Stimulated activated CD4-positive, alpha-beta T cell treated with anti-CD3 and anti-CD28 coated beads, Interleukin-15, amount 100 ng/mL, for 24 hours (primary cell): Measurements from ENCODE around the gene CYTH1.
A peak's percentile ranks its signal among the peaks of the same experiment; 100 is the strongest.
"Not testable (repeated sequence)": the region's sequence is repeated elsewhere in the genome, so short reads cannot be mapped to it uniquely, and the experiment has no call there.

Source experiments
- DNase-seq: peaks from one replicate; pipeline ENCODE4 v3.0.0-alpha.2; 2020

CYTH1 gene

DNA sequence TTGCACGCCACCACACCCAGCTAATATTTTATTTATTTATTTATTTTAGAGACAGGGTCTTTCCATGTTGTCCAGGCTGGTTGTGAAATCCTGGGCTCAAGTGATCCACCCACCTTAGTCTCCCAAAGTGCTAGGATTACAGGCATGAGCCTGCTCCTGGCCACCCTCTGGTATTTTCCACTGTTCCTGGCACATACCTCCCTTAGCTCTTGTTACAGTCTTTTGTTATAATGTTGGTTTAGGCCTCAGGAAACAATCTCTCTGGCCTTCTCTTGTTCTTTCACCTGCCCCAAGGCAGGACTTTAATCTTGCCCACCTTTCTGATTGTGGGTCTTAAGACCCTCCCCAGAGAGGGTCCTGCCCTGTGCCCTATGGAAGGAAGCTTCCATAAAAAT lies 3.6 kb upstream of the CYTH1 start:
- DNase-seq: no peak

DNA sequence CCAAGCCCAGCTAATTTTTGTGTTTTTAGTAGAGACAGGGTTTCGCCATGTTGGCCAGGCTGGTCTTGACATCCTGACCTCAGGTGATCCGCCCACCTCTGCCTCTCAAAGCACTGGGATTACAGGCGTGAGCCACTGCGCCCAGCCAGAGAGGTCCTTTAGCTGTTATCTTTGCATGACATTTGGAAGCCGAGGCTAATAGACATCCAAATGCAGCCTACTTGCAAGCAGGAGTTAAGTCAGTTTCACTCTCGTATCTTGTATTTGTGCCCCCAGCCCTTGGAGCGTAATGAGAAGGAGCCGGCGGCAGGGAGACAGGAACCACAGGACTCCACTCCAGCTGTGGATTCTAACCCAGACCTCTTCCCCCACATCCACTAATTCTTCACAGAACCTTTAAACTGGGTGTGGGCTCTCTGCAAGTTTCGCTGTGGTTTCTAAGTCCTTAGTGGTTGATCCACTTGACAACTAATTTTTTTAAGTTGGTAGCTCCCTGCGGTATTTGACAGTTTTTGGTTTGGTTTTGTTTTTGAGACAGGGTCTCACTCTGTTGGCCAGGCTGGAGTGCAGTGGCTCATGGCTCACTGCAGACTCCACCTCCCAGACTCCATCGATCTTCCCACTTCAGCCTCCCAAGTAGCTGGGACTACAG lies 3.1 kb upstream of the CYTH1 start:
- no peak for DNase-seq

DNA sequence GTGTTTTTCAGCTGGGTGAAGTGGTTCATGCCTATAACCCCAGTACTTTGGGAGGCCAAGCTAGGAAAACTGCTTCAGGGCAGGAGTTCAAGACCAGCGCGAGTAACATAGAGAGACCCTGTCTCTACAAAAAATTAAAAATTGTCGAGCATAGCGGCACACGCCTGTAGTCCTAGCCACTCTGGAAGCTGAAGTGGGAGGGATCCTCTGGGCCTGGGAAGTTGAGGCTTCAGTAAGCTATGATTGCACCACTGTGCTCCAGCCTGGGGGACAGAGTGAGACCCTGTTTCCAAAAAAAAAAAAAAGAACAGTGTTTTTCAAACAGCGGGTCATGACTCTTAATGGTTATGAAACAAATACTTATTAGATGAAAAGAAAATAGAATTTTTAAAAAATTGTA lies 2.3 kb upstream of the CYTH1 start:
- DNase-seq: no peak

DNA sequence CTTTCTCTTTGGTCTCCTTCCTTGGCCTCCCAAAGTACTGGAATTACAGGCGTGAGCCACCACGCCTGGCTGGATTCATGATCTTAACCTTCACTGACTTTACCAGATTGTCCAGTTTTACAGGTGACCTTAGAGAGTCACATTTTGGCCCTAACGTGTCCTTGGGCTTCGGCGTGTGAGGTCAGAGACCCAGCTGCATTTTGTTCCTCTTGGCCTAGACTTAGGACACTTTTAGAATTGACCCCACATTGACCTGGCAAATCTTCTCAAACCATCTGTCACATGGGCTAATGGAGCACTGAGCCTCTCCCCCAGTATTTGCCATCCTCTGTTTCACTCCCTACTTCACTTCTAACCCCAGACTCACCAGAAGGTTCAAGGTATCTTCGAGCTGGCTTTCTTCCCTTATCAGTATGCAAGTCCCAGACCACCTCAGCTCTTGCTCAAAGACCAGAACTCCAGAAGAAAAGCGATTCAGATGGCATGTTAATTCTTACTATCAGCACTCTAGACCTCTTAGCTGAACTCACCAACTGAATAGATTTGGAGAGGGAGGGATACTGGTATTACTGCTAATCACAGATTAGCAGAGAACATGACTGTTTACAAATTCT lies 1.7 kb upstream of the CYTH1 start:
- no peak for DNase-seq

DNA sequence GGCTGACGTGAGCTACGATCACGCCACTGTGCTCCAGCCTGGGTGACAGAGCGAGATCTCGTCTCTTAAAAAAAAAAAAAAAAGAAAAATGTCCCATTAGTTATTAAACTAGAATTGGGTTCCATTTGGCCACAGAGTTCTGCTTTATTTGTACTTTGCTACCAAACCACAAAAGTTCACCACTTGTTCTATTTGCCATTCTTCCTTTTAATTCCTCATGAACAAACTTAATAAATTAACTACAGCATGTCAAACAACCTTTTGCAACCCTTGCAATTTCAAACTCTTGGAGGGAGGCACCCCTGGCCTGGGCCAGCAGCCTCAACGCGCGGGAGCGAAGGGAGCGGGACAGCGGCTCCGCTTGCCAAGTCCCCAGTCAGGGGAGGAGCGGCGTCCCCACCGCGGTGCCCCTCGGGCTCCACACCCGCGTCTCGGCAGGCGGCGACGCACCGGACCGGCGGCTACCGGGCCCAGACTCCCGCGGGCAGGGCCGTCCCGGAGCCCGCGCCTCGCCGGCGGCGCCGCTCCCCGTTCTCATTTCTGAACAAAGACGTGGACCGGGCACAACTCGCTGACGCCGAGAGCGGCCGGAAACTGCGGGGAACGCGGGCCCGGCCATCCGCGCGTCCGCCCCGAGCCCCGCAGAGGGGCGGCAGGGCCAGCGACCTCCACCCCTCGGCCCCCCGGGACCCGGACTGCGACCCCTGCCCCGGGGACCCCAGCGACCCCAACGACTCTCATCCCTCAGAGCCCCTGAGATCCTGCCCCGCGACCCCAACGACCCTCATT lies 775 bp downstream of the CYTH1 start:
- DNase-seq: peak; percentile 66

DNA sequence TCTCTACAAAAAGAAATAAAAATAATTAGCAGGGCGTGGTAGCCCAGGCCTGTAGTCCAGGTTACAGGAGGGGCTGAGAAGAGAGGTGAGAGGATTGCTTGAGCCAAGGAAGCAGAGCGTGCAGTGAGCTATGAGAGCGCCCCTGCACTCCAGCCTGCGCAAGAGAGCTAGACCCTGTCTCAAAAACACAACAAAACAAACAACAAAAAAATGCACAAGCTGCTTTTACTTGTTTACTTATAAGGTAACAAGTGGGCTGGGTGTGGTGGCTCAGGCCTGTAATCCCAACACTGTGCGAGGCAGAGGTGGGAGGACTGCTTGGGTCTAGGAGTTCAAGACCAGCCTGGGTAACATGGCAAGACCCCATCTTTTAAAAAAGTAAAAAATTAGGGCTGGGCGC lies 1.7 kb downstream of the CYTH1 start:
- DNase-seq: no peak

DNA sequence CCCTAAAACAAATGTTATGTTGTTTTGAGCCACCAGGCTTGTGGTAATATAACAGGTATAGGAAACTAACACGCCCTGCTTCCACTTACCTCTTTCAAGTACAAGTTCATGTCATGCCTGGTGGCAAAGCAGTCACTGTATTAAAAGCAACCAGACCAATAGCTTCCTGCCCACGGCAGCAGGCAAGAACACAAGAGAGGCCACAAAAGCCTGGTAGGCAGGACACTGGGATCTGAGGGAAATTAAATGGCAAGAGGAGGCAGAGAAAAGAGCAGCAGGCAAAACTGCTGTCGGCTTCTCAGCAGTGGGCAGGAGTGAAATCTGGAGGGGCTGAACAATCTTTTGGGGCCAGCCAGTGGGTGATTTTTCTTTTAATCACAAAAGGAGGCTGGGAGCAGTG lies 2.2 kb downstream of the CYTH1 start:
- DNase-seq: peak; percentile 55

DNA sequence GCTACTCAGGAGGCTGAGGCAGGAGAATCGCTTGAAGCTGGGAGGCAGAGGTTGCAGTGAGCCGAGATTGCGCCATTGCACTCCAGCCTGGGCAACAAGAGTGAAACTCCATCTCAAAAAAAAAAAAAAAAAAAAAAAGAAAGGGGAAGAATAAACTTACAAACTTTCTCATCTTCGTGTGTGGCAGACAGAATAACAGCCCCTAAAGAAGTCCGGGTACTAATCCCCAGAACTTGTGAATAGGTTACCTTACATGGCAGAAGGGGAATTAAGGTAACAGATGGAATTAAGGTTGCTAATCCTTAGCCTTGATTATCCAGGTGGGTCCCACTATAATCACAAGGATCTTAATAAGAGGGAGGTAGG lies 2.8 kb downstream of the CYTH1 start:
- DNase-seq: not testable (repeated sequence)

DNA sequence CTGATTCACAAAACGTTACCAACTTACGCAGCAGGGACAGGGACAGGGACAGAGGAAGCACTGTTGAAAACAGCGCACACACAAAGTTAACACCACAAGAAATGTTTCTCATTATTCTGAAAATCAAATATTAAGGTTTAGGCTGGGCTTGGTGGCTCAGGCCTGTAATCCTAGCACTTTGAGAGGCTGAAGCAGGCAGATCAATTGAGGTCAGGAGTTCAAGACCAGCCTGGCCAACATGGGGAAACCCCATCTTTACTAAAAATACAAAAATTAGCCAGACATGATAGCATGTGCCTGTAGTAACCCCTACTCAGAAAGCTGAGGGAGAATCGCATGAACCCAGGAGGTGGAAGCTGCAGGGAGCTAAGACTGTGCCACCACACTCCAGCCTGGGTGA lies 4.2 kb downstream of the CYTH1 start:
- DNase-seq: no peak

DNA sequence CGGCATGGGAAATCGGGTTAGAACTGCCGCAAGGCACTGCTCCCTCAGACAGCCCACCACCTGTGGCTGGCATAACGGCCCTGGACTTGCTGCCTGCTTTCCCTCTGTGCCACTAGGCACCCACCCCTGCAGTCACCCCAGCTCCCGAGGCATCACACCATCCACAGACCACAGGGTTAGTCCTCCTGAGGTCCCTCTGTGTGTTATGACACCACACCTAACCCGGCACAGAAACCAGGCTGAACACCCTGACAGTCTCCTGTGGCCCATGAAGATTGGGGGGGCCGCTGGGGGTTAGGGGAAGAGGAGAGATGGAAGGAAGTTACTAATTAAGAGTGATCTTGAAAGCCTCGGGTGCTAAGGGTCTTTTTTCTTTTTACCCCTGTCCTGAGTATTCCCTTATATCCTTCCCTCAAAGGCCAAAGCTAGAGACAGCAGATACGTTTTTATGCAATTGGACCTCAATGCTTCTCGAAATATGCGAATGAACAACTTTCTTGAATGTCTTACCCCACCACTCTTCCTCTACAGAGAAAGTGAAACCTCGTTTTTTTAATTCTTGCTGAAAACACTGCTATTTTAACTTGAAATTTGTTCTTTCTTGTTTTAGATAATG lies 7.0 kb downstream of the CYTH1 start:
- DNase-seq: peak; percentile 81

DNA sequence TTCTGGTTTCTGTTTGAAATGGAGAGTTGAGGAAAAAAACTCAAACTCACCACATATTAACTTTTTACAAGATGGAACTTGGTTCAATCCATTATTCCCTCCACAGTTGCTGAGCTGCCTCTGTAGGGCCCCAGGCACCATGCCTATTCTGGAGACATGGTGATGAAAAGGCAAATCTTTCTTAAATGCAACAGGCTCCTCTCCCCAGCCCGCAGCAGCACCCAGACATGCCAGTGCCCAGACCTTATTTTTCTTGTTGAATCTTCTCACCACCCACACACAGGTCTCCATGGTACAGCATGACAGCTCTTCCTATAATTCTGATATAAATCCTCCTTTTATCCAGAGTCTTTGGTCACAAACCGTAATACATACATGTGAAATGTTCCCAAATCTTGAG lies 7.6 kb downstream of the CYTH1 start:
- no peak for DNase-seq

DNA sequence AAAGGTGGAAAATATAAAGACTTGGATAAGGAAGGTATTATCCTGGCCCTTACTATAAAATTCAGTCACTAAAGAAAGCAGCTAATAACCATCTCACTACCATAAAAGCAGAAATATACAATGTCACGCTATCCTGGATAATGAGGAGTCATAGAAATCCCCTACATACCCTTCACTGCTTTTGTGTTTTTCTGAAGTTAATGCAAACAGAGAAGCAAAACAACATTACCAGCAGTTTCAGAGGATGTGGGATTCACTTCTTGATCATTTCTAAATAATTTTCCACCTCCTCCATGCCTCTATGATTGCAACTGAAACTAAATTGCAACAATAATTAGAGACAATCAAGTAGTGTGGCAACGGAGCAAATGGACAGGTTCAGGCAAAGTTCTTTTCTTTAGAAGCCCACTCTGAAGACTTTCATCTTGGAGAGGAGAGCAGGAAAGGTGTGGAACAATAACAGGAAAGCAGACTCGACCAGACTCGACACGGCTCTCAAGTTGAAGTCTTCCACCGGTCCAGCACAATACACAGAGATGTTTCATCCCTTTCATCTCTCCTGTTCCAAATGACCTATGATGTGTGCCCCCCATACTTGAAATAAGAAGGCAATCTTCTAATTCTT lies 10.2 kb downstream of the CYTH1 start:
- no peak for DNase-seq

DNA sequence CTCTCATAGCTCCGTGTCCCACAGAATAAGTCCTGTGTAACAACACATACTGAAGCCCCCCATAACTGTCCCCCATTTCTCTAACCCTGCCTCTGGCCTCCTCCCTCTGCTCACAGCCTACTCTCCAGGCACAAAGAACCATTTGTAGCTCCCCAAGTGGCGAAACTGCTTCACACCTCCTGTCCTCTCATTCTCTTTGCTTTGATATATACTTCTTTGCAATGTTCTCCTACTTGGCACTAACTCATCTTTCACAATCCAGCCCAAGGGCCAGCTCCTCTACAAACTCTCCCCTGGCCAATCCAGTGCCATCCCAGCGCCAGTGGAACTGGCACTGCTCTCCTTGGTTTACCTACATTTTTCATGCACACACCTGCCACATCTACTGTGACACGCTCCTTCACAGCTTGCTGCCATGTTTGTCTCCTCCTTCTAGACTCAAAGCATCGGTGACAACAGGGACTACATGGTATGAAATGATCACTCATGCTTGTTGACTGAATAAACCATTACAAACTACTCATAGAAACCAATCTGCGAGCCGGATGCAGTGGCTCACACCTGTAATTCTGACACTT lies 12.8 kb downstream of the CYTH1 start:
- no peak for DNase-seq

DNA sequence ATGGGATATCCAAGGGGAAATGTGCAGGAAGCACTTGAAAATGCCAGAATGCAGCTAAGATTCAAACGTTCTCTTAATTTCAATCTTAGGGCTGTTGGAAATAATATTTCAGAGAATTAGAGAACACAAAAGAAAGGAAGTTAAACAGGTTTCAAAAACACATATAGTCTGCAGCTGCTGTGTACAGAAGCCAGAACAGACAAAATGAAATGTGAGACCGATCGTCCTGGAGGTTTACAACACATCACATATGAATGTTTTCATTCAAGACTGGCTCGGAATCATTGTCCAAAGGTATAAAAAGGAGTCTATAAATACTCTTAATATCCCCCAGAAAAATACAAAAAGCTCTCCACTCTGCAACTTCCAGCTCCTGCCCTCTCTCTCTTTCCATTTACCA lies 14.3 kb downstream of the CYTH1 start:
- DNase-seq: no peak

DNA sequence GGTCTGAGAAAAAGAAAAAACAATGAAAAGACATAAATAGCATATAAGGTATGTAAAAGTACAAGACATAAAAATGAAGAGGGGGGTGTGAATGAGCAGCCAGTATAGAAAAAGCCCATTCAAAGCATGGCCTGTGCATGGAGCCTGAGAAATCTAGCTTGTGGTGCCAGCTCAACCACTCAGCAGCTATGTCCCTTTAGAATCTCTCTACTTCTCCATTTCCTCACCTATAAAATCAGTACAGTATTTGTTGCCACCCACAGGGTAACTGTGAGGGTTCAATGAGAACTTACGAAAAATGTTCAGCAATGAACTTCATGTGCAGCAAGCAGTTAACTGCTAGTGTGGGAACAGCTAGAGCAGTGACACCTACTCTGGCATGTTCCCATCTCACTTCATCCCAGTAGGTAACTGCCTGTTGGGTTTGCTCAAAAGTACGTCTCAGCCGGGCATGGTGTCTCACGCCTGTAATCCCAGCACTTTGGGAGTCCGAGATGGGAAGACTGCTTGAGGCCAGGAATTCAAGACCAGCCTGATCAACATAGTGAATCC lies 15.3 kb downstream of the CYTH1 start:
- DNase-seq: no peak

DNA sequence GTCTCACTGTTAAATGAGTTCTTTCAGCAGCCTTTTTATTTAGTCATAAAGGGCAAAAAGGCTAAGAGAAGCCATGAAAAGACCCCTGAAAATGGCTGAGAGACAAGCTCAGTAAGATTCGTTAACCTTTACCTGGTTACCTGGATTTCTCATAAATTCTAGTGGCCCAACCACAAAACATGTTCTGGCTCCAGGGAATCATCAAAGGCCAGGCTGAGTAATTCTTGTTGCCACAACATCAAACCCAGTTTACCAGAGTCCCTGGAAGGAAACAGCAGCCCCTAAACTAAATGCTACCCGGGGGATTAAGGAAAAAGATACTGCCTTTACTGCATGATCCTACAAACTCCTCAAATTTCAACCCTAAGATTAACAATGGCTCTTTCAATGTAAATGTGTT lies 15.8 kb downstream of the CYTH1 start:
- DNase-seq: no peak

DNA sequence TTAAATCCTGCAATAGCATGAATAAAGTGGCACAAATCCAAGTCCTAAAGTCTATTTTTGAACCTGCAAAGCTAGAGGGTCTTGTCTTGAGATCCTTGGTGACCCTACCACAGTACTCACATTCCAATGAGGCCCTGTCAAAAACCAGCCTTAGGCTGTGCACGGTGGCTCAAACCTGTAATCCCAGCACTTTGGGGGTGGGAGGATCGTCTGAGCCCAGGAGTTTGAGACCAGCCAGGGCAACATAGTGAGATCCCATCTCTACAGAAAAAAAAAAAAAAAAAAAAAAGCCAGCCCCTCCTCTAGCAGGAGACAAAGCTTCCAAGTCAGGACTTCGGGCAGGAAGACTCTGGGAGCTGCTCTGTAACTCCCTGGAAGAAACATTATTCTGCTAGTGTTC lies 16.3 kb downstream of the CYTH1 start:
- DNase-seq: no peak

DNA sequence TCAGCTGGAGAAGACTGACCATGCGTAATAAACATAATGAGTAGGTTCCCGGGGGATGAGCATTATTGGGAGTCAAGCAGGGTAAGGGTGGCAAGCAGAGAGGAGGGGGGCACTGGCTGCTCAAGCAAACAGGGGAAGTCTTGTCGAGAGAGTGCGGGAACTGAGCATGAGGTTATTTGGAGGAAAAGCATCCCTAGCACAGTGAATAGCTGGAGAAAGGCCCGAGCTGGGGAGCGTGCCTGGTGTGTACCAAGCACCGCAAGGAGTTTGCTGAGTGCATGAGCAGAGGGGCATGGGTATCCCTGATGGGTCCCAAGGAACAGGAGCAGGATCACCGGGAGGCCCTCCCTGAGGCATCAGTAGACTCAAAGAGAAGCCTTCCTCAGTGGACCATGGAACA lies 17.2 kb downstream of the CYTH1 start:
- DNase-seq: no peak

DNA sequence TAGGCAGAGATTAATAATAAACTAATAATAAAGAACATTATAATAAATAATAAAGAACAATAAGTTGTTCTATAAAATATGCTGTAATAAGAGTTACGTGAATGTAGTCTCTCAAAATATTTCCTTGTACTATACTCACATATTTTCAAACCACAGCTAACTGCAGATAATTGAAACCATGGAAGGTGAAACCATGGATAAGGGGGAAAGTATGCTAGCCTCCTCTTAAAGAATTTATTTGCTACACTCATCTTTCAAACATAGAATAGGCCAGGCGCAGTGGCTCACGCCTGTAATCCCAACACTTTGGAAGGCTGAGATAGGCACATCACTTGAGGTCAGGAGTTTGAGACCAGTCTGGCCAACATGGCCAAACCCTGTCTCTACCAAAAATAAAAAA lies 18.5 kb downstream of the CYTH1 start:
- no peak for DNase-seq

DNA sequence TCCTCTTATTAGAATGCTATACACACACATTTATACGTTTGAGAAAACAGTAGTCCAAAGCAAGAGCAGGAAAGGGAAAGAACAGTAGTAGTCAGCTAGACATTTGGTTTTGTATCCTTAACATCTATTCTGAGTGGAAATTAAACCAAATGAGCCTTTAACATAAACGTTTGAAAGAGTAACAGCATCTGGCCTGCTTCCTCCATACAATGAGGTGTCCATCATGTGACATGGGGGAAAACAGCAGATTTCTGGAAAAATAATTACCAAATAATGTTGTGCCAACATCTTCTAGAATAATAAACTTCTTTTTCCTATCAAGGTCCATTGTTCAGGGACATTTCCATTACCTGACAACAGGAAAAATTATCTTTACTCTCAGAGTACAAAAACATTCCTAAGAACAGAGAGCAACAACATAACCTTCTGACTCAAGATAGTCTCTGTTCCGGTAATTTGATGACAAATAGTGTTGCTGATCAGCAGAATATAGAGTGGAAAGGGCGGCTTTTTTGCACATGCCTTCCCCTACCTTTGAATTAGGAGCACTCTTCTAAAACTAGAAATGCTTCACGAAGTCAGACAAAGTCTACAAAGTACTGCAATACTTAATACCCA lies 20.2 kb downstream of the CYTH1 start:
- no peak for DNase-seq

DNA sequence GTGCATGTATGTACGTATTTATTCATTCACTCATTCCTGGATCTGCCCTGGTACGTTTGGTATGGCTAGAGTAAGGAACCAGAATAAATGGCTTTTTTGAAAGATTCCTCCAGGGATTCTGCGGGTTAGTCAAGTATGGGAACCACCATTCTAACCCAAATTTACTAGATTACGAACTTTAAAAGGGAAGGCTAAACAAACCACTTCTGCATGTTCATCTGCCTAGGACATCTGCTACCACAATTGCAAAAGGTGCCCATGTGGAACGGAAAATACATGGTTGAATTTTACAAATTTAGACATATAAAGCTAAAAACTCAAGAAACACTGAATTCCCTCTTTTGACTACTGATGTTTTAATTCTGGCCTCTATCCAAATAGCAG lies 22.1 kb downstream of the CYTH1 start:
- no peak for DNase-seq

DNA sequence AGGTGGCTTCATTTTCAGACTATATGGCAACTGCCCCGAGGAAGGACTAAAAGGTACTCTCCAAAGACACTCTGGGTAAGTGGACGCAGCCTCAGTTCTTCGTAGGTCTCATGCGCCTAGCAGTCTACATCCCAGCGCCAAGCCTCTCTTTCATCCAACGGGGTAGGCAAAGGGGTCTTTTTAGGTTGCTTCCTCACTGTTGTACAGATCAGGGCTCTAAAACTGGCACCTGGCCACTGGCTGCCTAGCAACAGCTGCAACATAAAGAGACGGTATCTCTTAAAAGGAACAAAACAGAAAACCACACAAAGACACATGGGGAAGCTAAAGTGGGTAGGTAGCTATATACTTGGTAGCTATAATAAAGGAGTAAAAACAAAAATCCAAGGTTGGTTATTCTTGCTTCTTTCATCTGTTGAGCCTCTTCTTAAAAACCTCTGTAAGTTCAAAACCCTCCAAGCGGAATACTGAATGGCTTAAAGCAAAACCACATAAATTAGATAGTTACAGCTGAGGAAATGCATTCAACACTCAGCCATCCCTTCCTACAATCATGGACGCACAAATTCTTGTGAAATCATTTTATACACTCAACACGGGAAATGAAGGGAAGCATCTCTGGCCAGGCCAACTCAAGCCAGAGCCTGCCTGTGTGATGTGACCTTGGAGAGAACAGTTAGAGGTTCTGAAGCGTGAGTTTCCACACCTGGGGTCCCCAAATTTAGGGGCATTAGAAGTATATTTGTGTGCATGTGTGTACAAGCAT lies 22.7 kb downstream of the CYTH1 start:
- peak; percentile 73 for DNase-seq
